ENCODE measurements around the gene TSPAN14. TPM values are rescaled to one million over a fixed set of nuclear protein-coding genes. Genes with fewer than 3 reads are reported as not detected.

The TSPAN14 gene
- total RNA-seq, 3 donors from 2014 or later = 52.8 to 76.8 (median 74.8) TPM

DNA sequence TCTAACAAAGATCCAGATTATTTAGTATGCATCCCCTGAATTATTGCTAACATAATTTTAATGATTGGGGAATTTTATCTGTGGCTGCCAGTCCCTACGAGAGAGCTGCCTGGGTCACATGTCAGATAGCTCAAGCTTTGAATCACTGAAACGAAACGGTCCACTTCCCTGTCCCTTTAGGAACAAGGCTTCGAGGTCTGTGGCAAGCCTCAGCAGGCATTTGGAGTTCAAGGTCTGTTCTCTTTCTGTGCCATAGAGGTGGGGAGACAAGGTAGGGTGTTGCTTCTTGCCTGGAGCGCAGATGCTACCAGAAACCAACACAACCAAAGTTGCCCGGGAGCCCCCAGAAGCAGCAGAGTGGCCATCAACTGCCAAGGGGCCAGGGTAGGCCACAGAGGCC lies 69.7 kb downstream of the TSPAN14 start:
- Histone ChIP-seq H3K9me3 (no peaks in the 10 kb centered on the region), H3K4me3 (no peak overlapping the region), H3K36me3 (no peaks in the 10 kb centered on the region), H3K27me3 (no peaks in the 10 kb centered on the region), H3K27ac (no peak overlapping the region), H3K4me1 (no peaks in the 10 kb centered on the region)
- no peak for DNase-seq (ENCODE audit: low spot score in 2 of 2)
- no peak for TF ChIP-seq POLR2A (IDR thresholded peaks at IDR 0.05)
- TF ChIP-seq, protein P1, sequence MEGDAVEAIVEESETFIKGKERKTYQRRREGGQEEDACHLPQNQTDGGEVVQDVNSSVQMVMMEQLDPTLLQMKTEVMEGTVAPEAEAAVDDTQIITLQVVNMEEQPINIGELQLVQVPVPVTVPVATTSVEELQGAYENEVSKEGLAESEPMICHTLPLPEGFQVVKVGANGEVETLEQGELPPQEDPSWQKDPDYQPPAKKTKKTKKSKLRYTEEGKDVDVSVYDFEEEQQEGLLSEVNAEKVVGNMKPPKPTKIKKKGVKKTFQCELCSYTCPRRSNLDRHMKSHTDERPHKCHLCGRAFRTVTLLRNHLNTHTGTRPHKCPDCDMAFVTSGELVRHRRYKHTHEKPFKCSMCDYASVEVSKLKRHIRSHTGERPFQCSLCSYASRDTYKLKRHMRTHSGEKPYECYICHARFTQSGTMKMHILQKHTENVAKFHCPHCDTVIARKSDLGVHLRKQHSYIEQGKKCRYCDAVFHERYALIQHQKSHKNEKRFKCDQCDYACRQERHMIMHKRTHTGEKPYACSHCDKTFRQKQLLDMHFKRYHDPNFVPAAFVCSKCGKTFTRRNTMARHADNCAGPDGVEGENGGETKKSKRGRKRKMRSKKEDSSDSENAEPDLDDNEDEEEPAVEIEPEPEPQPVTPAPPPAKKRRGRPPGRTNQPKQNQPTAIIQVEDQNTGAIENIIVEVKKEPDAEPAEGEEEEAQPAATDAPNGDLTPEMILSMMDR (IDR thresholded peaks at IDR 0.05) = no peak
- intact Hi-C loops (cut with DNase I; ENCODE audit: low total_unique reads) = no loop called here

DNA sequence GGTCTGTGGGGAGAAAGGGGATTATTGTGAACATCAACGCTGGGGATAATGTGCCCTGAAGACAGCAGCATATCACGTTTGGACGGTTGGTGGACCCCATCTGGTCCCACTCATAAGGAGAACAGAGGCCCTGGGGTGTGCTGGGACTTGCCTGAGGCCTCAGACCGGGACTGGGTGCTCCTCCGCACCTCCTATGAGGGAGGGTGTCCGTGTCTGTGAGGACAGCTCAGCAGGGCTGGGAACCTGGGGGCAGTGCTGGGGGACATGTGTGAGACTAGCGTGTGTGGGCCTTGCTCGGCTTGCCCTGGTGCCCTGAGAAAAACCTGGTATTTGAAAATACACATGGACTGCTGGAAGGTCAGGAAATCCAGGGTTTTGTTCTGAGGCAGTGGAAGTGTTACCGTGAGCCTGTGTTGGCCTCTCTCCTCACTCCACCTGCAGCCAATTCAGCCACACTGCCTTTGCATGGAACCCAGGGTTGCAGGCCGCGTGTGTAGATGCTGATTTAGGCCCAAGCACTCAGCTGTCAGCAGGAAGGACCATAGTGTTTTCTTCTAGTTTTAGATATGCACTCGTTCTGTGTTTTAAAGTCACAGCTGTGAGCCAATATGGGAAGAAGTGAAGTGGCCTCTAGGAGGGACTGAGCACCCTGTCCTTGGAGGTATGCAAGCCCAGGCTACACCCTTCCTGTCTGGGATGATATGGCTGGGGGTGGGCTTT lies 70.2 kb downstream of the TSPAN14 start:
- intact Hi-C loops (cut with DNase I; ENCODE audit: low total_unique reads) = no loop called here

DNA sequence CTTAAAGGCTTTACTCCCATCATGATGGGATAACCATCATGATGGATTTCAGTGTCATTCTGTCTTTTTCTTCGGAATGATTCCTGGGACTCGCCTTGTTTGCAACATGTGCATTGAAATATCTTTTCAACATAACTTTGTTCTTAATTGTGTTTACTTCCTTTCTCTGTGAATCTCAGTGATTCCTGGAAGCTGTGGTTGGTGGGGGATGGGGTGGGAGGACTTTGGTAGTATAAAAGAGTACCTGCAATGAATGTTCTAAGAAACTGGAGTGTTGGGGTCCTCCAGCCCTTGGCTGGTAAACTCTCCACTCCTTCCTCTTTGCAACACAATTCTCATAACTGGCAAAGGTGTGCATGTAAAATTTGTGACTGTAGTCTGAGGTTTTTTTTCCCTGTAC lies 72.1 kb downstream of the TSPAN14 start:
- no peak for TF ChIP-seq POLR2A (IDR thresholded peaks at IDR 0.05)
- TF ChIP-seq, protein P1 (IDR thresholded peaks at IDR 0.05) = no peak
- no peak for TF ChIP-seq POLR2AphosphoS5 (IDR thresholded peaks at IDR 0.05)
- no peak overlapping the region for H3K27ac ChIP-seq

More for the DNA sequence above, 70.2 kb downstream of the TSPAN14 start:
- no peaks in the 10 kb centered on the region for H3K4me1 ChIP-seq
- no peaks in the 10 kb centered on the region for H3K9me3 ChIP-seq
- no peak overlapping the region for H3K4me3 ChIP-seq
- TF ChIP-seq POLR2AphosphoS5 (IDR thresholded peaks at IDR 0.05) = peak in 1 of 3 donors; percentile 12
- TF ChIP-seq, protein P1 (IDR thresholded peaks at IDR 0.05) = no peak
- no peaks in the 10 kb centered on the region for H3K36me3 ChIP-seq
- H3K27ac ChIP-seq = no peak overlapping the region
- DNase-seq (ENCODE audit: low spot score in 2 of 2) = no peak
- no peaks in the 10 kb centered on the region for H3K27me3 ChIP-seq

DNA sequence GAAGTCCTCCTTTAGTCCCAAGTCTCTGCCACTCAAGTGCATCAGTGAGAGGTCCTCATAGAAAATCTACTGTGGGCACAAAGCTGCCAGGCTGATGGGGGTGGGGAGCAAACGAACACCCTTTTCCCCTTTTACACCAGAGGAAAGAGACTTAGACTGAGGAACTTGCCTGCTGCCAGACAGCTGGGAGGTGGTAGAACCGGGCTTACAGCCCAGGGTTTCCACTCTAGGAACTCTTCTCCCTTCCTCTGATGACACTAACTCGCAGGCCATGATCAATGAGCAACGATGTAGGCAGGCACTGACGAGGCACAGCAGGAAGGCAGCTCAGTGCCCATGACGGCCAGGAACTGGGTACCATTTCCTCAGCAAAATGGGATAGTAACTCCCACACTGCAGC lies 72.6 kb downstream of the TSPAN14 start:
- H3K27ac ChIP-seq = no peak overlapping the region
- TF ChIP-seq POLR2A (IDR thresholded peaks at IDR 0.05) = no peak
- no peak for TF ChIP-seq POLR2AphosphoS5 (IDR thresholded peaks at IDR 0.05)
- TF ChIP-seq, protein P1 (IDR thresholded peaks at IDR 0.05) = no peak
- intact Hi-C loops (cut with DNase I; ENCODE audit: low total_unique reads) = no loop called here
- no peaks in the 10 kb centered on the region for H3K27me3 ChIP-seq
- H3K4me1 ChIP-seq = no peaks in the 10 kb centered on the region
- no peaks in the 10 kb centered on the region for H3K9me3 ChIP-seq
- no peak for DNase-seq (ENCODE audit: low spot score in 2 of 2)
- H3K4me3 ChIP-seq = no peak overlapping the region
- no peaks in the 10 kb centered on the region for H3K36me3 ChIP-seq

More for the DNA sequence above, 72.1 kb downstream of the TSPAN14 start:
- no peaks in the 10 kb centered on the region for H3K9me3 ChIP-seq
- no peaks in the 10 kb centered on the region for H3K27me3 ChIP-seq
- H3K36me3 ChIP-seq = no peaks in the 10 kb centered on the region
- intact Hi-C loops (cut with DNase I; ENCODE audit: low total_unique reads) = no loop called here
- DNase-seq (ENCODE audit: low spot score in 2 of 2) = no peak
- H3K4me1 ChIP-seq = no peaks in the 10 kb centered on the region
- no peak overlapping the region for H3K4me3 ChIP-seq

DNA sequence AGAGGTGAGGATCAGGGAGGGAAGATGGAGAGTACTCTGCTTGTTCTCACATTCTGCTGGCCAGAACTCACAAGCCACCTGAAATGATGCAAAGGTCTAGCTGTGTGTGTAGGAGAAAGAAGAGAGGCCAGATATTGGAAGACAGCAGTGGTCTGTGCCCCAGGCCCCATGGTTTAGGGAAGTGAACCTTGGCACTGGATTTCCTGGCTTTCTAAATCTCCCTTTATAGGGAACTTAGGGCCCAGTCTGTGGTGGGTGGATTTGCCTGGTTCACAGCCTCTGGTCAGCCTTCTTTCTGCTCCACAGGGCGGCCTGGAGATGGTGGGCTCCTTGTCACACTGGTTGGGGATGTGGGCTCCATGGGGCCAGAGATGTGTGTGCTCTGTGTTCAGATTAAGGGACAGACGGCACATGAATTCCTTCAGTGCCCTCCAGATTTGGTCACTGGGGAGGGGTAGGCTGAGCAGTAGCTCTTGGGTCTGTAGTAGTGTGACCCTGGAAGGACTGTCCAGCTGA lies 74.1 kb downstream of the TSPAN14 start:
- Histone ChIP-seq H3K4me1 (no peaks in the 10 kb centered on the region), H3K9me3 (no peaks in the 10 kb centered on the region), H3K36me3 (no peaks in the 10 kb centered on the region), H3K27ac (no peak overlapping the region), H3K4me3 (no peak overlapping the region), H3K27me3 (no peaks in the 10 kb centered on the region)
- DNase-seq (ENCODE audit: low spot score in 2 of 2) = no peak
- intact Hi-C loops (cut with DNase I; ENCODE audit: low total_unique reads) = no loop called here
- no peak for TF ChIP-seq POLR2AphosphoS5 (IDR thresholded peaks at IDR 0.05)
- TF ChIP-seq, protein P1 (IDR thresholded peaks at IDR 0.05) = no peak
- no peak for TF ChIP-seq POLR2A (IDR thresholded peaks at IDR 0.05)
